WERI-Rb-1 (cell line): Measurements from ENCODE around the gene TRAPPC3L.

Source experiments
- DNase-seq: peaks from one replicate; pipeline ENCODE4 v3.0.0-alpha.2; 2020
- H3K27ac ChIP-seq: fragments of 250-450 bp; sonication (Bioruptor Pico); 2 replicates; pipeline ENCODE4 v1.5.1; 2020; ENCODE audit warnings: mild to moderate bottlenecking, moderate library complexity
- H3K27me3 ChIP-seq: fragments of 250-450 bp; sonication (Bioruptor Pico); 2 replicates; pipeline ENCODE4 v1.5.1; 2021; ENCODE audit warnings: mild to moderate bottlenecking, low read depth, moderate library complexity; ENCODE audit not compliant: insufficient read depth, severe bottlenecking
- H3K36me3 ChIP-seq: fragments of 250-450 bp; sonication (Bioruptor Pico); 2 replicates; pipeline ENCODE4 v1.5.1; 2020; ENCODE audit warnings: mild to moderate bottlenecking, moderate library complexity
- H3K4me3 ChIP-seq: 2 replicates; pipeline ENCODE4 v1.5.1; 2011; ENCODE audit warnings: low read depth, mild to moderate bottlenecking, control low read depth, low read length
- H3K9me3 ChIP-seq: fragments of 250-450 bp; sonication (Bioruptor Pico); 2 replicates; pipeline ENCODE4 v1.5.1; 2021; ENCODE audit warnings: mild to moderate bottlenecking, moderate library complexity; ENCODE audit not compliant: severe bottlenecking
- TF ChIP-seq, protein P1 (sequence below): IDR thresholded peaks from 2 replicates; pipeline ENCODE4 v1.5.1; 2011; ENCODE audit warnings: low read depth, mild to moderate bottlenecking, control low read depth, inconsistent platforms, low read length

TRAPPC3L gene

DNA sequence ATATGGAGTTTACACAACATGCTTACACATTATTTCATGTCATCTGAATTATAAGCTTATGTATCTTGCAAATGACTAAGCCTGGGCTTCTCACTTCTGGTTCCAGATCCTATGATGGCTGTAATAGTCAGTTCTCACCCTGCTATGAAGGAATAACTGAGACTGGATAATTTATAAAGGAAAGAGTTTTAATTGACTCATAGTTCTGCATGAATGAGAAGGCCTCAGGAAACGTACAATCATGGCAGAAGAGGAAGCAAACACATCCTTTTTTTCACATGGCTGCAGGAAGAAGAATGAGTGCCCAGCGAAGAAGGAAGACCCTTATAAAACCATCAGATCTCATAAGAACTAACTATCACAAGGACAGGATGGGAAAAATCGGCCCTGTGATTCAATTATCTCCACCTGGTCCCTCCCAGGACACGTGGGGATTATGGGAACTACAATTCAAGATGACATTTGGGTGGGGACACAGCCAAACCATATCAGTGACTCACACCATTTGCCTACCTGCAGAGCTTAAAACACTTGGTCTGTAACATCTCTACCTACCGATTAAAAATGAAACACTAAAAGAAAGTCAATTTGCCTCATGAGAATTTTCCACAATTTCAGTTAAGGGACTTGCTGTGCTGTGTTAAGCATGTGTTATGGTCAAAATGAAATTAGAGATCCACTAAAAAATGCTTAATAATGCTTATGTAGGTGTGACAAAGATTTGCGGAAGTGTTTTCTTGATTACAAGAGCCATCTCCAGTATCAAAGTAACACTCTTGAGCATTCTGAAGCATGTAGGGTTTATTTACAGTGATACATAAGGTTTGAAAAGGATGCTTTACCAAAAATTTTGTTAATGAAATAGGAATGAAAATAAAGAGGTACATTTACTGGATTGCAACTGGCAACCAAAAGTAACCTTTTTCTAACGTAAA lies 23.6 kb upstream of the TRAPPC3L start:
- H3K4me3 ChIP-seq = no peak overlapping the region
- TF ChIP-seq, protein P1, sequence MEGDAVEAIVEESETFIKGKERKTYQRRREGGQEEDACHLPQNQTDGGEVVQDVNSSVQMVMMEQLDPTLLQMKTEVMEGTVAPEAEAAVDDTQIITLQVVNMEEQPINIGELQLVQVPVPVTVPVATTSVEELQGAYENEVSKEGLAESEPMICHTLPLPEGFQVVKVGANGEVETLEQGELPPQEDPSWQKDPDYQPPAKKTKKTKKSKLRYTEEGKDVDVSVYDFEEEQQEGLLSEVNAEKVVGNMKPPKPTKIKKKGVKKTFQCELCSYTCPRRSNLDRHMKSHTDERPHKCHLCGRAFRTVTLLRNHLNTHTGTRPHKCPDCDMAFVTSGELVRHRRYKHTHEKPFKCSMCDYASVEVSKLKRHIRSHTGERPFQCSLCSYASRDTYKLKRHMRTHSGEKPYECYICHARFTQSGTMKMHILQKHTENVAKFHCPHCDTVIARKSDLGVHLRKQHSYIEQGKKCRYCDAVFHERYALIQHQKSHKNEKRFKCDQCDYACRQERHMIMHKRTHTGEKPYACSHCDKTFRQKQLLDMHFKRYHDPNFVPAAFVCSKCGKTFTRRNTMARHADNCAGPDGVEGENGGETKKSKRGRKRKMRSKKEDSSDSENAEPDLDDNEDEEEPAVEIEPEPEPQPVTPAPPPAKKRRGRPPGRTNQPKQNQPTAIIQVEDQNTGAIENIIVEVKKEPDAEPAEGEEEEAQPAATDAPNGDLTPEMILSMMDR = no peak

DNA sequence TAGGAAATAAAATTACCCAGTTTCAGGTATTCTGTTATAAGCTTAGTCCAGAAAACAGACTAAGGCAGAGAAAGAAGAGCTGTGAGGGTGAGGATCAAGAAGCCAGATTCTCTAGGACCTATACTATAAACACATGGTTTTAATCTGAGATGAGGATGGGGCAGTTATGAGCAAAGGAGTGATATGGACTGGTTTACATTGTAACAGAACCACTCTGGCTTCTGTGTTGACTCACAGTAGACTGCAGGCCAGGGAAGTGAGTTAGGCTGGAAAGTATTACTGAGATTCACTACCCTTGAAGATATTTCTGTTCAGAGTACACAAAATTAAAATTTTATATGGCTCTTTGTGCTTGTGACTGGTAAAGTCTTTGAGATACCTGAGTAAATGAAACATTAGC lies 22.6 kb upstream of the TRAPPC3L start:
- TF ChIP-seq, protein P1 = no peak
- no peaks in the 10 kb centered on the region for H3K9me3 ChIP-seq
- DNase-seq = no peak
- no peak overlapping the region for H3K4me3 ChIP-seq
- no peak overlapping the region for H3K27ac ChIP-seq
- H3K36me3 ChIP-seq = peaks cover 6% of the 10 kb centered on the region; the same call in 1 of the 2 replicates
- H3K27me3 ChIP-seq = no peaks in the 10 kb centered on the region

More for the DNA sequence above, 23.6 kb upstream of the TRAPPC3L start:
- no peak for DNase-seq
- Histone ChIP-seq H3K9me3 (no peaks in the 10 kb centered on the region), H3K36me3 (peaks cover 12% of the 10 kb centered on the region), H3K27me3 (no peaks in the 10 kb centered on the region), H3K27ac (no peak overlapping the region)

DNA sequence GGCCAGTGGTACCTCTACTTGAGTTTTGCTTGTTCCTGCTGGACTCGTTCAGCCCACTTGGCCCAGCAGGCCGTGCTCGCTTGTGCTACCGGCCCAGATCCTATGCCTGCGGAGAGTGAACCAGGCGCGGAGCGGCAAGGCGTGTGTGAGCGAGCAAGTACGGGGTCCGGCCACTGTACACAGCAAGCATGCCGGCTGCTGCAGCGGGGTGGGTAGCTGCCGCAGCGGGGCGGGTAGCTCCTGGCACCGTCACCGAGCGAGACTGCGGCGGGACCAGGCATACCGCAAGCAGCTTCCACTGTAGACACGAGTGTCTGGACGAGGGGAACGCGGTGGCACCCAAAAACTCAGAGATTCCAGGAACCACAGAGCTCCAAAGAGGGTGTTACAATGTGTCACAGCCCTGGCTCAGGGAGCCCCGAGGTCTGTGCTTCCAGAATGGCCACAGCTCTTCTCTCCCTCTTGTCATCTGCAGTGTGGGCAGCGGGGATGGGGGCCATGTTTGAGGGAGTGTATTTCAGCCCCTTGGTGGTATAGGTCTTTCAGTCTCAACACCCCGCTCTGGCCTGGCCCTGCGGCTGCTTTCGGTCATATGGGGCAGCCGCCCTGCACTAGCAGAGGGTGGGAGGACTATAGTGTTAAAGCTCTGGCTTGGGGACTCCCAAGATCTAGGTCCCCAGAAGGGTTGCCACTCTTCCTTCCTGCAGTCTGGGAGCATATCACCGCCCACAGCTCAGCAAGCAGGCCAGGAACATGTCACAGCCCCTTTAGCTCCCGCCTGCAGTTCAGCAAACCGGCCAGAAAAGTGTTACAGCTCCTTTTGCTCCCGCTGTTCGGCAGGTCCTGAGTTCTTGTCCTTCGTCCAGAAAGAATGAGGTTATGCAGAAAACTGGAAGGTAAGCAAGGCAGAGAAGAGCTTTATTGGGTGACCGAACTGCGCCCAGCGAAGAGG lies 19.7 kb upstream of the TRAPPC3L start:
- Histone ChIP-seq H3K4me3 (no peak overlapping the region), H3K27me3 (no peaks in the 10 kb centered on the region), H3K36me3 (no peaks in the 10 kb centered on the region), H3K9me3 (no peaks in the 10 kb centered on the region), H3K27ac (no peak overlapping the region)
- DNase-seq = no peak
- TF ChIP-seq, protein P1 = no peak

DNA sequence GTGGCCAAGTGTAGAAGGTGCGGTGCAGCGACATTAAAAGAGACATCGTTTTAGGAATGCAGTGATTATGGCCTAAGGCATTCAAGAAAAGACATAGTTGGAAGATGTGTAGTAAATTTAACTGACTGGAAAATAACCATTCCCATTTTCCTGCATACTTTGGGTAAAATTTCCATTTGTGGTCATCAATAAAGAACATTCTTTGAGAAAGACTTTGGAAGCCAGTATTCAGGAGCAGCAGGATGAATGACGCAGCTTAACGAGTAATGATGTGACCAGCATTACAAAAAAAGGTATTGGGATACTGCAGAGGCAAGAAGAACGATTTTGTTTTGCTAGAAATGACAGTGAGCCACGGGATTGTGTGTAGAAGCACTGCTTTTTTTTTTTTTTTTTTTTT lies 18.8 kb upstream of the TRAPPC3L start:
- no peaks in the 10 kb centered on the region for H3K9me3 ChIP-seq
- H3K27me3 ChIP-seq = no peaks in the 10 kb centered on the region
- no peak for DNase-seq
- no peaks in the 10 kb centered on the region for H3K36me3 ChIP-seq
- no peak overlapping the region for H3K27ac ChIP-seq
- TF ChIP-seq, protein P1 = no peak
- H3K4me3 ChIP-seq = no peak overlapping the region

DNA sequence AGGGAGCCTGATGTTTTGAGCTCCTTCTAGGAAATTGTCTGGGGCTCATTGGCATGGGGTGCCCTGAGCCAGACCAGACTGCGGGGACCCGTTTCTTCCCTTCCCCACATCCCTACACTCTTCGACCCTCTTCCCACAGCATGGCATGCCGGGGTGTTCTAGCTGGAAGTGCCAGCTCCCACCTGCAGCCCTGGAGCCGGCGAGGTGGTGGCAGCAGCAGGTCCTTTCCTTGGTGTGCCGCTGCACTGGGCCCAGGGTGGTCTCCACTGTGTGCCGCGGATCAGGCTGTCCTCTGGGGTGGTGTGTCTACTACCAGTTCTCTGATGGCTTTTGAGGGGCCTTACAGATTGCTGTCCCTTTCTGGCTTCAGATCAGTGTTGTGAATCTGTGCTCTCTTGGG lies 18.3 kb upstream of the TRAPPC3L start:
- TF ChIP-seq, protein P1 = no peak
- no peak for DNase-seq
- H3K9me3 ChIP-seq = no peaks in the 10 kb centered on the region
- H3K4me3 ChIP-seq = no peak overlapping the region
- H3K27me3 ChIP-seq = no peaks in the 10 kb centered on the region
- no peak overlapping the region for H3K27ac ChIP-seq
- no peaks in the 10 kb centered on the region for H3K36me3 ChIP-seq
